HepG2 (cell line): ENCODE measurements around the gene AKT3. TPM values are rescaled to one million over a fixed set of nuclear protein-coding genes. Genes with fewer than 3 reads are reported as not detected.

ENCODE experiments used
- ATAC-seq: fragments of 200-7000 bp; cut with Tn5 transposase; 3 replicates; pipeline ENCODE4 v1.9.1; 2020; ENCODE audit warnings: mild to moderate bottlenecking, moderate library complexity
- BruUV-seq: library from RNA; stranded (reverse); fragments of 400-500 nt; replicated peaks from 2 replicates; lab custom pipeline; 2021; lab: Mats Ljungman, UMichigan
- CTCF ChIA-PET: fragments of 300-600 bp; formaldehyde crosslinking; extraction: SDS; loops from one replicate; lab custom pipeline; 2021; ENCODE audit warnings: low total read pairs, inconsistent platforms, low intra/inter-chr PET ratio; lab: Yijun Ruan, JAX
- POLR2A ChIA-PET: fragments of 350-600 bp; sonication (Branson Sonifier 250); formaldehyde crosslinking; loops from one replicate; lab custom pipeline; 2020; ENCODE audit warnings: antibody characterized with exemption, inconsistent platforms; lab: Yijun Ruan, JAX
- DNase-seq: peaks from one replicate; pipeline ENCODE4 v3.0.0-alpha.2; 2015; ENCODE audit warnings: low spot score
- FAIRE-seq: peaks from 3 replicates; lab custom pipeline; 2011; peaks lifted over from hg19 to GRCh38; lab: Jason Lieb, UNC
- H2AFZ ChIP-seq: one replicate; pipeline ENCODE4 v1.6.1; 2011; ENCODE audit warnings: low read length, inconsistent platforms
- H3K27ac ChIP-seq: fragments of 300-600 bp; 3 replicates; pipeline ENCODE4 v1.8.0; 2011; ENCODE audit warnings: mixed run types, mild to moderate bottlenecking, mixed read lengths, low read length, inconsistent platforms; ENCODE audit not compliant: insufficient read depth; ENCODE audit errors: extremely low read length
- H3K27me3 ChIP-seq, 2 experiments: fragments of 200-600 bp in 1 of 2; 2 replicates in 1 of 2; 3 replicates in 1 of 2; pipeline versions ENCODE4 v1.6.0 to v1.8.0; 2011; ENCODE audit warnings: low read length in 2 of 2, mild to moderate bottlenecking in 2 of 2, moderate library complexity in 2 of 2, inconsistent platforms in 1 of 2; ENCODE audit not compliant: insufficient read depth in 2 of 2, control insufficient read depth in 1 of 2
- H3K36me3 ChIP-seq, 2 experiments: fragments of 200-600 bp in 1 of 2; replicated peaks in 1 of 2; 2 replicates in 1 of 2; 3 replicates in 1 of 2; pipeline versions ENCODE4 v1.5.1 to v1.8.0; 2011; ENCODE audit warnings: low read length in 2 of 2, inconsistent platforms in 1 of 2; ENCODE audit not compliant: insufficient read depth in 2 of 2, control insufficient read depth in 1 of 2
- H3K4me1 ChIP-seq: 2 replicates; pipeline ENCODE4 v1.5.1; 2012; ENCODE audit warnings: low read length, inconsistent platforms; ENCODE audit not compliant: insufficient read depth
- H3K4me2 ChIP-seq: 2 replicates; pipeline ENCODE4 v1.6.0; 2011; ENCODE audit warnings: low read depth, low read length, inconsistent platforms
- H3K4me3 ChIP-seq, 3 experiments: fragments of 200-600 bp in 1 of 3; sonication (generic), shearing (Covaris generic) in 1 of 3; replicated peaks in 1 of 3; 2 replicates each; pipeline ENCODE4 v1.5.1; 2011 to 2016; ENCODE audit warnings: low read length in 3 of 3, inconsistent platforms in 2 of 3, low read depth in 2 of 3, mild to moderate bottlenecking in 2 of 3, control low read depth in 1 of 3, mixed read lengths in 1 of 3; ENCODE audit not compliant: insufficient read depth in 1 of 3
- H3K79me2 ChIP-seq: one replicate; pipeline ENCODE4 v1.6.1; 2011; ENCODE audit warnings: low read length, inconsistent platforms; ENCODE audit not compliant: insufficient read depth
- H3K9ac ChIP-seq: 2 replicates; pipeline ENCODE4 v1.6.0; 2011; ENCODE audit warnings: mild to moderate bottlenecking, low read depth, low read length, inconsistent platforms; ENCODE audit not compliant: insufficient read depth
- H3K9me3 ChIP-seq: 2 replicates; pipeline ENCODE4 v1.5.1; 2012; ENCODE audit warnings: mild to moderate bottlenecking, low read length
- H4K20me1 ChIP-seq: 2 replicates; pipeline ENCODE4 v1.6.0; 2011; ENCODE audit warnings: inconsistent platforms, mild to moderate bottlenecking, low read length, moderate library complexity; ENCODE audit not compliant: insufficient read depth
- BCL6 ChIP-seq: IDR thresholded peaks from 2 replicates; pipeline ENCODE4 v1.6.1; 2016; ENCODE audit warnings: missing genetic modification reagents, missing compliant biosample characterization
- CBX1 ChIP-seq: IDR thresholded peaks from one replicate; pipeline ENCODE4 v1.6.1; 2016; ENCODE audit warnings: antibody characterized with exemption, low read depth
- CSRNP1 ChIP-seq: sonication (generic); formaldehyde crosslinking; IDR thresholded peaks from 2 replicates; pipeline ENCODE4 v1.8.1; 2023; ENCODE audit warnings: mild to moderate bottlenecking, missing genetic modification reagents
- NR2F2 ChIP-seq: IDR thresholded peaks from 2 replicates; pipeline ENCODE4 v1.6.1; 2012; ENCODE audit warnings: low read depth, inconsistent platforms, borderline replicate concordance
- PHF21A ChIP-seq: sonication (generic); formaldehyde crosslinking; IDR thresholded peaks from 2 replicates; pipeline ENCODE4 v1.5.0; 2020; ENCODE audit warnings: mild to moderate bottlenecking, missing genetic modification reagents
- SOX6 ChIP-seq, 2 experiments: fragments of 450-650 bp in 1 of 2; sonication (generic) in 1 of 2; formaldehyde crosslinking in 1 of 2; IDR thresholded peaks; 2 replicates each; pipeline versions ENCODE4 v1.4.0 to v1.6.1; 2017 to 2020; ENCODE audit warnings: antibody characterized with exemption in 1 of 2, mild to moderate bottlenecking in 1 of 2, missing genetic modification reagents in 1 of 2
- ZNF124 ChIP-seq: sonication (generic); formaldehyde crosslinking; IDR thresholded peaks from 2 replicates; pipeline ENCODE4 v1.4.0; 2020; ENCODE audit warnings: missing genetic modification reagents
- ZNF275 ChIP-seq: sonication (generic); formaldehyde crosslinking; IDR thresholded peaks from 2 replicates; pipeline ENCODE4 v1.8.0; 2022; ENCODE audit warnings: missing genetic modification reagents, mild to moderate bottlenecking, inconsistent platforms, borderline replicate concordance
- in situ Hi-C: cut with HindIII; loops from 2 replicates; pipeline ENCODE4 v1.10.0; 2017; ENCODE audit warnings: low pct_unique_long_range_greater_than_20kb; ENCODE audit not compliant: extremely low pct_ligation_motif_present
- intact Hi-C: fragments of 100-400 bp; cut with micrococcal nuclease; formaldehyde crosslinking; loops from one replicate; pipeline ENCODE4 v1.10.0; 2022; ENCODE audit not compliant: unreplicated experiment
- polyA plus RNA-seq, 8 experiments: library from polyadenylated mRNA; depleted of rRNA in 3 of 8; stranded (reverse) in 7 of 8; unstranded in 1 of 8; fragments of >200 nt; fragmentation: Illumina TruSeq in 4 of 8; extraction: Trizol in 4 of 8; gene quantifications; 2 replicates each; pipeline versions ENCODE4 v1.2.1 to v1.2.3, GENCODE V29; 2011 to 2016; ENCODE audit warnings: low read depth in 4 of 8, missing spikeins in 1 of 8, mixed read lengths in 1 of 8; ENCODE audit not compliant: insufficient read depth in 1 of 8
- total RNA-seq, 5 experiments: library from RNA; depleted of rRNA; stranded (reverse); fragments of >200 nt; fragmentation: Illumina TruSeq; extraction: Trizol; gene quantifications; 2 replicates each; pipeline ENCODE4 v1.2.3, GENCODE V29; 2016; ENCODE audit warnings: low read depth in 1 of 5

Gene AKT3
- total and polyA plus RNA-seq, 2 of the 13 experiments (the other 11 are each of a cell fraction or from before 2014, with no cell fraction given), result 0.07 TPM

GRCh38 chr1:243686159-243686558, 163.9 kb downstream of the AKT3 start (continued):
- TF ChIP-seq ZNF275 (CRISPR knock-in tag) (no peak), NR2F2 (no peak), PHF21A (CRISPR knock-in tag) (no peak)

GRCh38 chr1:243680860-243681259, 169.2 kb downstream of the AKT3 start:
- Histone ChIP-seq H3K4me2 (no peak overlapping the region), H3K4me1 (no peaks in the 10 kb centered on the region)
- intact Hi-C loops, result no loop called here
- TF ChIP-seq SOX6 (IDR thresholded peaks at IDR 0.05), result no peak
- no peak for TF ChIP-seq SOX6 (CRISPR knock-in tag; IDR thresholded peaks at IDR 0.05)
- TF ChIP-seq CBX1, result no peak
- no peak for TF ChIP-seq BCL6 (CRISPR knock-in tag)
- no peak for TF ChIP-seq CSRNP1 (CRISPR knock-in tag)
- no peak for TF ChIP-seq ZNF124 (CRISPR knock-in tag)
- TF ChIP-seq, all 625 proteins: peak for 0
- no TSS peak for BruUV-seq
- no peak overlapping the region for H3K9ac ChIP-seq
- H3K36me3 ChIP-seq, result no peaks in the 10 kb centered on the region
- H2AFZ ChIP-seq, result no peak overlapping the region
- no peak overlapping the region for H3K27ac ChIP-seq
- no peak for FAIRE-seq
- ChIA-PET CTCF (no interaction called here), POLR2A (no interaction called here)
- no peaks in the 10 kb centered on the region for H3K9me3 ChIP-seq
- no peaks in the 10 kb centered on the region for H4K20me1 ChIP-seq
- in situ Hi-C loops, result no loop called here
- DNase-seq, result no peak
- no peaks in the 10 kb centered on the region for H3K79me2 ChIP-seq
- ATAC-seq, result no peak
- H3K27me3 ChIP-seq, result no peaks in the 10 kb centered on the region
- no peak overlapping the region for H3K4me3 ChIP-seq
